Transverse colon (tissue), 4 donors: ENCODE data around the gene TFIP11. TPM values are rescaled to one million over a fixed set of nuclear protein-coding genes. Genes with fewer than 3 reads are reported as not detected.

Experiments used
- DNase-seq: peaks from one replicate; pipeline ENCODE4 v3.0.0-alpha.2; 2019
- H3K27ac ChIP-seq, 4 donors: fragments of 200-600 bp; sonication (generic); 2 replicates each; pipeline ENCODE4 v1.5.1; 2016 to 2018; ENCODE audit warnings: inconsistent platforms in 4 of 4
- H3K27me3 ChIP-seq: fragments of 200-600 bp; sonication (generic); 2 replicates; pipeline ENCODE4 v1.5.1; 2017; ENCODE audit warnings: inconsistent platforms
- H3K36me3 ChIP-seq, 4 donors: fragments of 200-600 bp; sonication (generic); 2 replicates each; pipeline ENCODE4 v1.5.1; 2017 to 2019; ENCODE audit warnings: inconsistent platforms in 4 of 4
- H3K4me1 ChIP-seq, 4 donors: fragments of 200-600 bp; sonication (generic); 2 replicates each; pipeline ENCODE4 v1.5.1; 2017 to 2020; ENCODE audit warnings: inconsistent platforms in 4 of 4
- H3K4me3 ChIP-seq, 4 donors: fragments of 200-600 bp; sonication (generic); 1 replicate in 1 of 4; 2 replicates in 3 of 4; pipeline versions ENCODE4 v1.5.1 to v1.6.1; 2017 to 2019; ENCODE audit warnings: inconsistent platforms in 4 of 4
- H3K9me3 ChIP-seq, 2 donors: fragments of 200-600 bp; sonication (generic); 2 replicates each; pipeline ENCODE4 v1.5.1; 2017 to 2019; ENCODE audit warnings: inconsistent platforms in 2 of 2
- EP300 ChIP-seq: sonication (generic); formaldehyde crosslinking; IDR thresholded peaks from one replicate; pipeline ENCODE4 v1.6.1; 2017; ENCODE audit warnings: antibody characterized with exemption, low read depth
- POLR2A ChIP-seq: fragments of 450-650 bp; IDR thresholded peaks from one replicate; pipeline ENCODE4 v1.6.1; 2016; ENCODE audit warnings: antibody characterized with exemption, mild to moderate bottlenecking, moderate library complexity
- POLR2AphosphoS5 ChIP-seq, 3 donors: sonication (generic); formaldehyde crosslinking; IDR thresholded peaks; one replicate each; pipeline ENCODE4 v1.6.1; 2016; ENCODE audit warnings: antibody characterized with exemption in 3 of 3
- WGBS, 2 donors: methylation state at CpG; one replicate each; pipeline ENCODE4 v1.1.5; 2018; ENCODE audit warnings: low coverage in 1 of 2; 5-methylcytosine and 5-hydroxymethylcytosine counted together
- in situ Hi-C, 4 donors: fragments of 200-750 bp; cut with MboI; loops; one replicate each; pipeline versions ENCODE4 v1.15.0 to v1.15.1; 2017; ENCODE audit warnings: low sequenced_read_pairs in 3 of 4, low pct_ligation_motif_present in 1 of 4, low pct_unique_long_range_greater_than_20kb in 1 of 4
- intact Hi-C: fragments of 100-400 bp; cut with DNase I; formaldehyde crosslinking; loops from one replicate; pipeline ENCODE4 v1.15.1; 2023; ENCODE audit warnings: low total_unique reads
- total RNA-seq, 4 donors: library from RNA; depleted of rRNA; stranded (reverse); fragments of >200 nt; gene quantifications; one replicate each; pipeline ENCODE4 v1.1.0, GENCODE V29; 2016
- TF ChIP-seq, protein P1 (sequence below), 5 experiments: fragments of 200-600 bp in 3 of 5; fragments of 450-650 bp in 2 of 5; sonication (generic) in 3 of 5; IDR thresholded peaks; 1 replicate in 2 of 5; 2 replicates in 3 of 5; pipeline ENCODE4 v1.5.1; 2016 to 2017; ENCODE audit warnings: antibody characterized with exemption in 5 of 5, inconsistent platforms in 3 of 5, mild to moderate bottlenecking in 2 of 5, moderate library complexity in 1 of 5

Gene TFIP11
- total RNA-seq, 4 donors from 2014 or later, result 5.2 to 33.7 (median 31.1) TPM

GRCh38 chr22:26485013-26485412, 27.3 kb downstream of the TFIP11 start:
- in situ Hi-C loops, result no loop called here
- TF ChIP-seq, protein P1, sequence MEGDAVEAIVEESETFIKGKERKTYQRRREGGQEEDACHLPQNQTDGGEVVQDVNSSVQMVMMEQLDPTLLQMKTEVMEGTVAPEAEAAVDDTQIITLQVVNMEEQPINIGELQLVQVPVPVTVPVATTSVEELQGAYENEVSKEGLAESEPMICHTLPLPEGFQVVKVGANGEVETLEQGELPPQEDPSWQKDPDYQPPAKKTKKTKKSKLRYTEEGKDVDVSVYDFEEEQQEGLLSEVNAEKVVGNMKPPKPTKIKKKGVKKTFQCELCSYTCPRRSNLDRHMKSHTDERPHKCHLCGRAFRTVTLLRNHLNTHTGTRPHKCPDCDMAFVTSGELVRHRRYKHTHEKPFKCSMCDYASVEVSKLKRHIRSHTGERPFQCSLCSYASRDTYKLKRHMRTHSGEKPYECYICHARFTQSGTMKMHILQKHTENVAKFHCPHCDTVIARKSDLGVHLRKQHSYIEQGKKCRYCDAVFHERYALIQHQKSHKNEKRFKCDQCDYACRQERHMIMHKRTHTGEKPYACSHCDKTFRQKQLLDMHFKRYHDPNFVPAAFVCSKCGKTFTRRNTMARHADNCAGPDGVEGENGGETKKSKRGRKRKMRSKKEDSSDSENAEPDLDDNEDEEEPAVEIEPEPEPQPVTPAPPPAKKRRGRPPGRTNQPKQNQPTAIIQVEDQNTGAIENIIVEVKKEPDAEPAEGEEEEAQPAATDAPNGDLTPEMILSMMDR (IDR thresholded peaks at IDR 0.05), result no peak
- TF ChIP-seq EP300 (no peak), POLR2A (no peak), POLR2AphosphoS5 (IDR thresholded peaks at IDR 0.05) (no peak)
- H3K36me3 ChIP-seq, result peaks cover 0 to 4% (median 0%) of the 10 kb centered on the region in 4 donors
- intact Hi-C loops, result loop anchor here (5.0 kb wide), 1 partner anchor 1617 kb away; no protein-coding TSS in a partner anchor
- DNase-seq, result no peak
- peak overlapping the region; percentile 92 to 95 (median 94) for H3K27ac ChIP-seq
- no peaks in the 10 kb centered on the region for H3K27me3 ChIP-seq
- H3K9me3 ChIP-seq, result no peaks in the 10 kb centered on the region
- H3K4me1 ChIP-seq, result peaks cover 32 to 50% (median 40%) of the 10 kb centered on the region in 4 donors
- H3K4me3 ChIP-seq, result no peak overlapping the region
- 49 to 50% methylated on average over 7 of the region's 7 CpGs for WGBS, 2 donors

DNA sequence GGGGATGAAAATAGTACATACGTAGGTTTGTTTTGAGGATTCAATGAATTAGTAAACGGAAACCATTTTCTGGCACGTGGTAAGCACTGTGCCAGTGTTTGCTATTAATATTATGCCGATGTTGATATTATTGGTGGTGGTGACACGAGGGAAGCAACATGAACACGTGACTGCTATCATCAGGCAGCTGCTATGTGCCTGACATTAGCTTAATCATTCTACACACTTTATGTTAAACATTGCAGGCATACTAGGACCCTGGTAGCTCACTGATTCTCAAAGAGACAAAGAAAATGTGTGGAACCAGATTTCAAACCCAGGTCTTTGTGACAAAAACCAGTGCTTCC, 27.9 kb downstream of the TFIP11 start:
- TF ChIP-seq, protein P1 (IDR thresholded peaks at IDR 0.05), result no peak
- no peak for TF ChIP-seq POLR2A
- TF ChIP-seq POLR2AphosphoS5 (IDR thresholded peaks at IDR 0.05), result no peak
- TF ChIP-seq EP300, result no peak
- H3K4me3 ChIP-seq, result peak overlapping the region; percentile 74 to 92 (median 84)
- H3K27me3 ChIP-seq, result no peaks in the 10 kb centered on the region
- H3K36me3 ChIP-seq, result no peaks in the 10 kb centered on the region
- intact Hi-C loops (no loop called here), in situ Hi-C loops (no loop called here)
- DNase-seq, result no peak
- WGBS, 2 donors, result 4 to 7% methylated on average over 3 to 6 of the region's 6 CpGs
- no peaks in the 10 kb centered on the region for H3K9me3 ChIP-seq
- peak overlapping the region; percentile 92 to 95 (median 94) for H3K27ac ChIP-seq
- H3K4me1 ChIP-seq, result peaks cover 33 to 56% (median 47%) of the 10 kb centered on the region in 4 donors

- Histone ChIP-seq H3K27me3 (no peaks in the 10 kb centered on the region), H3K4me3 (peak within 1 kb of the TSS; percentile 74 to 92 (median 84)), H3K27ac (peak within 1 kb of the TSS; percentile 92 to 95 (median 94)), H3K36me3 (no peaks in the 10 kb centered on the region), H3K9me3 (no peaks in the 10 kb centered on the region), H3K4me1 (peaks cover 33 to 63% (median 51%) of the 10 kb centered on the region in 4 donors)
- WGBS, 2 donors, result 3 to 11% methylated on average over 4 to 19 of the region's 85 CpGs
- DNase-seq, result peak; percentile 93
- in situ Hi-C loops (no loop called here), intact Hi-C loops (no loop called here)
- TF ChIP-seq EP300, result no peak
- TF ChIP-seq POLR2A, result peak; percentile 93
- TF ChIP-seq POLR2AphosphoS5 (IDR thresholded peaks at IDR 0.05), result peak; percentile 94 to 97 (median 96)
- TF ChIP-seq, protein P1 (IDR thresholded peaks at IDR 0.05), result peak in 1 of 5 experiments; percentile 11
These were observed 28.6 kb downstream of the TFIP11 start, which contains the start of the genes HPS4 and SRRD for GRCh38 chr22:26483439-26484359. HPS4 (minus strand) TSS chr22:26483783; CDS start chr22:26481762, 2,021 bp downstream. SRRD (plus strand) TSS chr22:26483877; CDS start chr22:26483891, 14 bp downstream.

DNA sequence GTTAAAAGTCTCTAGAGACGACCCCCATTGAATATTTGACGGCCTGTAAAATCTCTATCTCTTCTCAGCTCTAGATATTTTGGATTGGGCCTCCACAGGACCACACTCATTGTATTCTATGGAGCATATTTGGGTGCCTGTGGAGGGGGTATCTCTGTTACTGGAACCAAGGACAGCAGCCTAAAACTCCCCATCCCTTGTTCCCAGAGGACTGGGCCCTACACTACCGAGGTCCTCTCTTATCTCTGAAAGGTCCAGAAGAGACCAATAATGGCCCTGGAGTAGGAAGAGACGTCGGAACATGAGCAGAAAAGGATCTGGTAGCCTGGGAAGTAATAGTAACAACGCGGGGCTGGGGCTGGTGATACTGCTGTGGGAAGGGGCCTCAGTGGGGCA, 29.2 kb downstream of the TFIP11 start:
- peaks cover 33 to 65% (median 51%) of the 10 kb centered on the region in 4 donors for H3K4me1 ChIP-seq
- WGBS, 2 donors, result 7 to 17% methylated on average over 2 to 7 of the region's 7 CpGs
- in situ Hi-C loops (no loop called here), intact Hi-C loops (no loop called here)
- no peaks in the 10 kb centered on the region for H3K36me3 ChIP-seq
- H3K27me3 ChIP-seq, result no peaks in the 10 kb centered on the region
- H3K9me3 ChIP-seq, result no peaks in the 10 kb centered on the region
- H3K4me3 ChIP-seq, result peak overlapping the region; percentile 74 to 92 (median 84)
- no peak for TF ChIP-seq POLR2AphosphoS5 (IDR thresholded peaks at IDR 0.05)
- DNase-seq, result no peak
- peak overlapping the region; percentile 92 to 95 (median 94) for H3K27ac ChIP-seq
